ENCODE results near the gene GNAL. TPM values are rescaled to one million over a fixed set of nuclear protein-coding genes. Genes with fewer than 3 reads are reported as not detected.

Gene GNAL
- total RNA-seq, 4 donors from 2014 or later, result 4.4 to 35.4 (median 9.1) TPM

DNA sequence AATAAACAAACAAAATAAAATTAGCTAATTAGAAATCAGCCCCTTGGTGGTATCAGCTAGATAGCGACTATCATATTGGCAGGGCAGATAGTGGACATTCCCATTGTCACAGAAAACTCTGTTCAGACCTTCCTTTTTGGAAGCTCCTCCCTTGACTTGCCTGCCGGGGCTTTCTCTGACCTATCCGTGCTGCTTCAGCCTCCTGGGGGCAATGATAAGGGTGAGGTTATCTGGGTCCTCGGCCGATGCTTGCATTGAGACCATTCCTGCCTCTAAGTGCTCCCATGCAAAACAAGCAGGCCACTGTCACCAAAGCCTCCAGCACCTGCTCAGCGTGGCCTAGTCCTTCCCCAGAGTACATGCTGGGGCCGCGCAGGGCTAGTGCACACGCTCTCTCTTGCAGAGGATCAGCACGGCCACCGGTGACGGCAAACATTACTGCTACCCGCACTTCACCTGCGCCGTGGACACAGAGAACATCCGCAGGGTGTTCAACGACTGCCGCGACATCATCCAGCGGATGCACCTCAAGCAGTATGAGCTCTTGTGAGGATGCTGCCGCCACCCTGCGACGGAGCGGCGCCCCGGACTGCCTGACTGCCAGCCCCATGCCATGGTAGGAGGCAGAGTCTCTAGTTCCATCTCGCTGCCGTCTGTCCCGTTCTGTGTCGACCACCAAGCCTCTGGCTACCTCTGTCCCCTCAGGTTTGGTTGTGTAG is 191.7 kb downstream of the GNAL start:
- no peak for ATAC-seq
- H3K9me3 ChIP-seq, result no peaks in the 10 kb centered on the region
- no peak overlapping the region for H3K4me3 ChIP-seq
- no peak for DNase-seq
- peaks cover 0 to 49% of the 10 kb centered on the region in 2 donors for H3K36me3 ChIP-seq
- in situ Hi-C loops (cut with MboI; ENCODE audit: low sequenced_read_pairs in 4 of 4), result no loop called here
- intact Hi-C loops (cut with DNase I; ENCODE audit: low total_unique reads), result no loop called here
- H3K27me3 ChIP-seq, result no peaks in the 10 kb centered on the region
- TF ChIP-seq POLR2A (IDR thresholded peaks at IDR 0.05), result no peak
- TF ChIP-seq, protein P1, sequence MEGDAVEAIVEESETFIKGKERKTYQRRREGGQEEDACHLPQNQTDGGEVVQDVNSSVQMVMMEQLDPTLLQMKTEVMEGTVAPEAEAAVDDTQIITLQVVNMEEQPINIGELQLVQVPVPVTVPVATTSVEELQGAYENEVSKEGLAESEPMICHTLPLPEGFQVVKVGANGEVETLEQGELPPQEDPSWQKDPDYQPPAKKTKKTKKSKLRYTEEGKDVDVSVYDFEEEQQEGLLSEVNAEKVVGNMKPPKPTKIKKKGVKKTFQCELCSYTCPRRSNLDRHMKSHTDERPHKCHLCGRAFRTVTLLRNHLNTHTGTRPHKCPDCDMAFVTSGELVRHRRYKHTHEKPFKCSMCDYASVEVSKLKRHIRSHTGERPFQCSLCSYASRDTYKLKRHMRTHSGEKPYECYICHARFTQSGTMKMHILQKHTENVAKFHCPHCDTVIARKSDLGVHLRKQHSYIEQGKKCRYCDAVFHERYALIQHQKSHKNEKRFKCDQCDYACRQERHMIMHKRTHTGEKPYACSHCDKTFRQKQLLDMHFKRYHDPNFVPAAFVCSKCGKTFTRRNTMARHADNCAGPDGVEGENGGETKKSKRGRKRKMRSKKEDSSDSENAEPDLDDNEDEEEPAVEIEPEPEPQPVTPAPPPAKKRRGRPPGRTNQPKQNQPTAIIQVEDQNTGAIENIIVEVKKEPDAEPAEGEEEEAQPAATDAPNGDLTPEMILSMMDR (IDR thresholded peaks at IDR 0.05 in 4 of 5, conservative IDR thresholded peaks at IDR 0.05 in 1 of 5), result no peak
- no peaks in the 10 kb centered on the region for H3K4me1 ChIP-seq
- H3K27ac ChIP-seq, result no peak overlapping the region

DNA sequence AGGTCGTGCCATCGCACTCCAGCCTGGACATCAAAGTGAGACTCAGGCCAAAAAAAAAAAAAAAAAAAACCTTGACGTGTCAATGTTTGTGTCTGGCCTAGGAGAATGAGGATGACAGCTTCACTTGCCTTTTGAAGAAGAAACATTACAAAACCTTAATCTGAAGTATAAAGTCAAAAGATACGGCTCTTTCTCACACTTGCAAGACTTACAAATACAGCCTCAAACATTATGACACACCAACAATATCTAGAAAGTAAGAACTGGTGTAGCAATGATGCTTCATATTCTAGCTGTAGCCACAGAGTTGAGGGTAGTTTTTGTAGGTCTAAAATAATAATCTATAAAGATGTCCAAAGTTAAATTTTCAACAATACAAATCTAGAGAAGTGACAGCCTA is 193.6 kb downstream of the GNAL start:
- ATAC-seq, result no peak
- TF ChIP-seq, protein P1 (IDR thresholded peaks at IDR 0.05 in 4 of 5, conservative IDR thresholded peaks at IDR 0.05 in 1 of 5), result no peak
- TF ChIP-seq POLR2A (IDR thresholded peaks at IDR 0.05), result no peak
- Histone ChIP-seq H3K9me3 (no peaks in the 10 kb centered on the region), H3K4me1 (no peaks in the 10 kb centered on the region), H3K27ac (no peak overlapping the region), H3K27me3 (no peaks in the 10 kb centered on the region), H3K4me3 (no peak overlapping the region), H3K36me3 (peaks cover 0 to 51% of the 10 kb centered on the region in 2 donors)
- intact Hi-C loops (cut with DNase I; ENCODE audit: low total_unique reads), result no loop called here
- no peak for DNase-seq
- in situ Hi-C loops (cut with MboI; ENCODE audit: low sequenced_read_pairs in 4 of 4), result no loop called here

DNA sequence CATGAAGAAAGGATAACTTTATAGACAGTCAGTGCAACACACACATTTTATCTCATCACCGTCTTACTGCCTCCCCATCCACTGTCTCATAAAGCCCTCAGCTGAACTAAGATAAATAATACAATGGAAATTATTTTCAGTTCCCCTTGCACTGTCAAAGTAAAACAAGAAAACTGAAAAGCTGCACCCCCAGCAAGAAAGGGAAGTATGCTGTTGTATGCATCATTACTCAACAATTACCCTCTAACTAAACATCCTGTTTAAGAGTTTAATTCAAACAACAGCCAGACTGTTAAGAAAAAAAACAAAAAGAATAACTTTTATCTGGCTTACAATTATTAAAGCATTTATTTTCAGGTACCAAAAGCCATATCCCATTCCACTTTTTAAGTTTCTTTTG is 194.1 kb downstream of the GNAL start:
- H3K36me3 ChIP-seq, result peaks cover 0 to 56% of the 10 kb centered on the region in 2 donors
- intact Hi-C loops (cut with DNase I; ENCODE audit: low total_unique reads), result no loop called here

DNA sequence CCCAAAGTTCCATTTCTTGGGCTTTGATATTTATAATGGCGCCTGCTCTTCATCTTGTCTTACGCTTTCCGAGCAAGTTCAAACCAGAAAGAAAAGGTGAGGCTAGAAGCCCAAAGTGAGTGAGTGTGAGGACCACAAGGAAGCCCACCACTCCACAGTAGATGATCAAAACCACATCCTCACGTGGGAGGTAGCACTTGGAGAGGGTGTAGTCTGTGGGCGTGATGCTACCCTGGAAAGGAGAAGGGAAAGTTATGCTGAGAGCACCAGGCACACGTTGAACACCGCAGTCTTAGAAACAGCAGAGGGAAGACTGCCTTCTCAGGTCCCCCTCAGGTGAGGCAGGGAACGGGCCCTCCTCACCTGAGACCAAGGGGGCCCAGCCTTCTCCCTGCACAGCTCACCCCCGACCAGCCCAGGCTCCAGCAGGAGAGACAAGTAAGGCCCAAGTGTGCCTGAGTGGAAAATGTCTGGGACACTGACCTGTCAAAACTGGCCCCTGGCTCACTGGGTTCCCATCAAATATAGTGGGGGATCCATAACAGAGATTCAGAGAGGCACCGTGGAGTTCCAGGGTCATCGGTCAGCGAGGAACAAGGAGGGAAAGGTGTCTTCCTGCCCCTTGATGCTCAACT is 195.4 kb downstream of the GNAL start:
- TF ChIP-seq, protein P1 (IDR thresholded peaks at IDR 0.05 in 4 of 5, conservative IDR thresholded peaks at IDR 0.05 in 1 of 5), result no peak
- TF ChIP-seq POLR2A (IDR thresholded peaks at IDR 0.05), result no peak
- H3K27ac ChIP-seq, result no peak overlapping the region
- in situ Hi-C loops (cut with MboI; ENCODE audit: low sequenced_read_pairs in 4 of 4), result no loop called here

More for the DNA sequence above, 194.1 kb downstream of the GNAL start:
- H3K4me3 ChIP-seq, result no peak overlapping the region
- DNase-seq (no peak), ATAC-seq (peak in 1 of 2 donors; percentile 36)
- no peaks in the 10 kb centered on the region for H3K4me1 ChIP-seq
- H3K27me3 ChIP-seq, result no peaks in the 10 kb centered on the region
- no peaks in the 10 kb centered on the region for H3K9me3 ChIP-seq
- H3K27ac ChIP-seq, result no peak overlapping the region
- TF ChIP-seq POLR2A (IDR thresholded peaks at IDR 0.05), result no peak
- TF ChIP-seq, protein P1 (IDR thresholded peaks at IDR 0.05 in 4 of 5, conservative IDR thresholded peaks at IDR 0.05 in 1 of 5), result no peak
- in situ Hi-C loops (cut with MboI; ENCODE audit: low sequenced_read_pairs in 4 of 4), result no loop called here

More for the DNA sequence above, 195.4 kb downstream of the GNAL start:
- ATAC-seq (no peak), DNase-seq (no peak)
- H3K36me3 ChIP-seq, result peaks cover 0 to 69% of the 10 kb centered on the region in 2 donors
- H3K4me3 ChIP-seq, result no peak overlapping the region
- H3K27me3 ChIP-seq, result no peaks in the 10 kb centered on the region
- no peaks in the 10 kb centered on the region for H3K9me3 ChIP-seq
- no peaks in the 10 kb centered on the region for H3K4me1 ChIP-seq
- intact Hi-C loops (cut with DNase I; ENCODE audit: low total_unique reads), result no loop called here
